ENCODE data around the gene SLC4A1. TPM values are rescaled to one million over a fixed set of nuclear protein-coding genes. Genes with fewer than 3 reads are reported as not detected.

Gene SLC4A1
- total RNA-seq, 1 donor from 2014 or later: not detected

GRCh38 chr17:44207743-44208142 lies 60.2 kb downstream of the SLC4A1 start:
- DNase-seq (ENCODE audit: low read depth): no peak

DNA sequence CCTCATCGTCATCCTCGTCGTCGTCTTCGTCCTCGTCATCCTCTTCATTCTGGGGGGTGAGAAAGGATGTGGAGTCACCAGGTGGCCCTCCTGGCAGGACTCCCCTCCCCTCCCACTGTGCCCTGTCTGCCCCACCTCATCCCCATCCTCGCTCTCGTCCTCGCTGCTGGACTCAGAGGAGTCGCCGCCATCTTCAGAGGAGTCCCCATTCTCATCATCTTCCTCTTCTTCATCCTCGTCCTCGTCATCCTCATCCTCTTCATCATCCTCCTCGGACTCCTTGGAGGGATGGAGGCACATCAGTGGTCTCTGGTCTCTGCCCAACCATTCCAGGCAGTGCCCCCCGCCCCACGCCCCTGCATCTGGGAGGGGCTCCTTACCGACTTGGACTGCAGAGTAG lies 60.6 kb downstream of the SLC4A1 start:
- DNase-seq (ENCODE audit: low read depth): no peak

DNA sequence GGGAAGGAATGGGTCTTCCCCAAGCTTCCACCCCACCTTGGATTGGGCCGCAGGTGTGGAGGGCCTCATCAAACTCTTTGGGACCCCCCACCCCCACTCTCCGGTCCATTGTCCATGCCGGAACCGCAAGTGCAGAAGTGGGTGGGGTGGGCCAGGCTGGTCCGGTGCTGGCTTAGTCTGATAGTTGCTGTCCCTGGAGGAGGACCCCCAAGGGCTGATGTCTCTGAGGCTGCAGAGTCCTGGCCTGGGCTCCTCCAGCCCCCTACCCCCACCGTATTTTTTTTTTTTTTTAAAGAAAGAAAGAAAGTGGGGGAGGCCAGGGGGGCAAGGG lies 61.1 kb downstream of the SLC4A1 start:
- no peak for DNase-seq (ENCODE audit: low read depth)

- no peak for DNase-seq (ENCODE audit: low read depth)
Observed at GRCh38 chr17:44205962-44206824, 61.7 kb downstream of the SLC4A1 start.

DNA sequence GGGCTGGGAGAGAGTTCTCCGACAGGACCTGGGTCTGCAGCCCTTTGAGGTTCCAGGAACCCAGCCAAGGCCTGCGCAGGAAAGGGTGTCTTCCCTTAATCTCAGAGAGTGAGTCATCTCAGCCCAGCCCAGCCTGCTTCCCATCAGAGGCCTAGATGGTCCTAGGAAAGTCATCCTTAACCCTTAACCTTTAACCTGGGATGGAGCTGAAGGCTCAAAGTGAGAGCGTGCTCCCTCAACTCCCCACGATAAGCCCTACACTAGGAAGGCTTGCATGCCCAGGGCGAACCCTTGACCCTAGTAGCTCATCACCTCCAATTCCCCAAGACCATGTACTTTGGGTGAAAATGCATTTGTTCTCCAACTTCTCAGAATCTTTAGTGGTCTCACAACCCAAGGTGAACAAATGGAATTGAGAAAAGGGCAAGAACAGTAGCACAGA lies 63.5 kb downstream of the SLC4A1 start:
- DNase-seq (ENCODE audit: low read depth): no peak

DNA sequence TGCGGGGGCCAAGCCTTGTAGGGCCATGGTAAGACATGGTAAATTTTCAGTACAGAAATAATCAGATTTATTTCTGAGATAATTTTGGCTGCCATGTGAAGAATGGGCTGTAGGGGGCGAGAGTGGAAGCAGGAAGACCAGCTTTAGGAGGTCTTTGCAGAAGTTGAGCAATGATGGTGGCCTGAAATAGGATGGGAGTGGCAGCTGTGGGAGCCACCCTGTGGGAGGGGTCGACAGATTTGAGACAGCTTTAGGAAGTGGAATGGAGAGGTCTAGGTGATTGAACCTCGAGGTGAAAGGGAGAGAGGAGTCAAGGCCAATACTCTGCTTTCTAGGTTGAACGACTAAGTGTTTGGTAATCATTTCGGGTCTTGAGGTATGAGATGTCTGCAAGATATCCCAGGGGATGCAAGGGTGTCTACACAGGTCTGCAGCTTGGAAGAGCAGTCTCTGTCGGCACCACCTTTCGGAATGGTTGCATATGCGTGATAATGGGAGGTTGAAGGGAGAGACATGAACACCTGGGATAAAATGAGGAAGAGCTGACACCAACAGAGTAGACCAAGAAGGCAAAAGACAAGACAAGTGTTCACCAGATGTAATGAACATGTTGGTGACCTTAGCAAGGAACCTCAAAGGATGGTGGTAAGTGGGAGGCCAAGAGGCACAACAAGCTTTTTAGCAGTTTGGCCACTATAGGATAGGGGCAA lies 64.0 kb downstream of the SLC4A1 start:
- peak; percentile 71 for DNase-seq (ENCODE audit: low read depth)

- no peak for DNase-seq (ENCODE audit: low read depth)
Observed at GRCh38 chr17:44202756-44203155, 65.2 kb downstream of the SLC4A1 start.

- no peak for DNase-seq (ENCODE audit: low read depth)
Observed at GRCh38 chr17:44200478-44201155, 67.3 kb downstream of the SLC4A1 start.

DNA sequence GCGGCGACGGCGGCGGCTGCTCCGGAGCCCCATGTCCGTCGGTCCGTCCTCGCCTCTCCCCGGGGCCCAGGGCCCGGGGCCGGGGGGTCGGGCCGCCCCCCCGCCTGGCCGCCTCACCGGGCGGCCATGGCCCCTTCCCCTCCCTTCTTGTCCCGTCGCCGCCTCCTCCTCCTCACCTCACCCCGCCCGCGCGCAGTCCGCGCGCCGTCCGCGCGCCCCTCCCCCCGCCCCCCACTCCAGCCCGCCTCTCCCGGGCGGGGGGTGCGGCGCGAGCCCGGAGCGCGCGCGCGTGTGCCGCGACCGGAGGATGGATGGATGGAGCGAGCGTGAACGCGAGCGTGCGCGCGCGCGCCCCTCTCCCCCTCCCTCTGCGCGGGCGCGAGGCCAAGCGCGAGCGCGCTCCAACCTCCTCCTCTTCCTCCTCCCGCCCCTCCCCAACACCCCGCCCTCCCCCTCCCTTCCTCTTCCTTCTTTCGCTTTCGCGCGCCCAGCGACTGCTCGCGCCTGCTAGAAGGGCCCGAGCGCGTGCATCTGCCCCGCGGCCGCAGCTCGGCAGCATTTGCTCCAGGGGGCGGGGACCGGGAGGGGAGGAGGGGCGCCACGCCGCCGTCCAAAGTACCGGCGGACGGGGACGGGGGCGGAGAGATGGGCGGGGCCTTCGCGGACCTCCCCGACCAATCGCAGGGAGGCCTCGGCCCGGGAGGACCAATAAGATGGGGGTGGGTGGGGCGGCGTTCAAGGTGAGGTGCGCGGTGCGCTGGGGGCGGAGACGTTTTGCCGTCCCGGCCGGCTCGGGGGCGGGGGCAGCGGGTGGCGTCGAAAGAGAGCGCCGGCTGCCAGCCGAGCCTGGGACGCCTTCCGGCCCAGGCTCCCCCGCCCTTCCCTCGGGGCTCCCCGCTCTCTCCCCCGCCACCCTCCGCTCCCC lies 68.1 kb downstream of the SLC4A1 start, which contains the start of gene ATXN7L3:
ATXN7L3 (minus strand) TSS at position 332 of the 925 bp plus-strand sequence. CDS start 1,814 bp downstream, outside the sequence.
- peak; percentile 98 for DNase-seq (ENCODE audit: low read depth)

DNA sequence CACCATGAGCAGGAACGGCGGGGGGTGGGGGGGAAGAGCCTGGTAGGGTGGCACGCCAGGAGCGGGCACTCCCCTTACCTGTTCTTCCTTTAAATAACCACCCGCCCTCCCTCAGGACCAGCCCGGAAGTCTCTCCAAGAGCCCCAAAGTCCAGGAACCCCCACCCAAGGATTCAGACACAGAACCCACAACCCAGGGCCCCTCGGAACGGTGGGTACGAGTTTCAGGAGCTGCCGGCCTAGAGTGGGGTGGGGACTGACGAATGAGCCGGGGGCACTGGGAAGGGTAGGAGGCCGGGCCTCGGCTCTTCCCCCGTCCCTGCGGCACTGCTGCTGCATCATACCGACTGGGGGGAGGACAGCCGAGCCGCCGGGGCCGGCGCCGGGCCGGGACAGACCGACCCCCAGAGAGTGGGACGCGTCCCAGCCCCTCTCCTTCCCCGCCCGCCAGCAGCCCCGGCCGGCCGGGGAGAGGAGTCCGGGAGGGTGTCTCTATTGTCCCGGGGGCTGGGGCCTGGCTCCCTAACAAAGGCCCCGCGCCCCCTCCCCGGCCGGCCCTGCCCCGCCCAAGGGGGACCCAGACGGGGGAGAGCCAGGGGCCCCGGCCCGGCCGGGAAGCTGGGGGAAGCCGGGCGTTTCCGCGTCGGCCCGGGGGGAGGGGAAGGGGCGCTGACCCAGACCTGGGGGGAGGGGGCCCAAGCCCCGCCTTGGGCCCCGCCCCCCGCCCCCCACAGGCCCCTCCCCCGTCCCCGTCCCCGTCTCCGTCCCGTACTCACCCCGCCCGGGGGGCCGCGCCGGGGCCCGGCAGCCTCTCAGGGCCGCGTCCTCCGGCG lies 69.0 kb downstream of the SLC4A1 start:
- DNase-seq (ENCODE audit: low read depth): peak; percentile 60

Small RNA genes lying within 50 kb of the gene (microRNA-seq; reads per million reads assigned to microRNA genes)
- gene MIR6782: not detected

Other genes starting within 250 kb of the SLC4A1 start
- gene LSM12, start 201.5 kb downstream of the SLC4A1 start, total RNA-seq: 34.1 and 40.2 TPM in 2 replicates
- 39.5 and 44.6 TPM in 2 replicates for gene G6PC3, start 197.4 kb downstream of the SLC4A1 start, total RNA-seq
- 646 and 649 TPM in 2 replicates for gene HDAC5, start 144.5 kb downstream of the SLC4A1 start, total RNA-seq
- gene HROB, start 126.2 kb downstream of the SLC4A1 start, total RNA-seq: 0.45 and 1.4 TPM in 2 replicates
- 4.0 and 7.8 TPM in 2 replicates for gene ASB16, start 97.4 kb downstream of the SLC4A1 start, total RNA-seq
- gene TMUB2, start 81.2 kb downstream of the SLC4A1 start, total RNA-seq: 28.1 and 28.6 TPM in 2 replicates
- 55.4 and 60.5 TPM in 2 replicates for gene ATXN7L3, start 68.3 kb downstream of the SLC4A1 start, total RNA-seq
- gene UBTF, start 48.5 kb downstream of the SLC4A1 start, total RNA-seq: 45.7 and 65.8 TPM in 2 replicates
- 0.40 and 0.62 TPM in 2 replicates for gene RUNDC3A, start 40.5 kb upstream of the SLC4A1 start, total RNA-seq
- 80.8 and 84.0 TPM in 2 replicates for gene SLC25A39, start 56.7 kb upstream of the SLC4A1 start, total RNA-seq
- gene GRN, start 77.2 kb upstream of the SLC4A1 start, total RNA-seq: 337 and 394 TPM in 2 replicates
- gene FAM171A2, start 95.7 kb upstream of the SLC4A1 start, total RNA-seq: 89.5 and 141 TPM in 2 replicates
- 0.10 TPM in 1 of 2 replicates, not detected in the other for gene ITGA2B, start 121.5 kb upstream of the SLC4A1 start, total RNA-seq
- 18.6 and 21.4 TPM in 2 replicates for gene GPATCH8, start 235.3 kb upstream of the SLC4A1 start, total RNA-seq